WTC11 (cell line): Measurements from ENCODE around the gene MKI67. TPM values are rescaled to one million over a fixed set of nuclear protein-coding genes. Genes with fewer than 3 reads are reported as not detected.

Source experiments
- ATAC-seq: fragments of 200-7000 bp; cut with Tn5 transposase; 2 replicates; pipeline ENCODE4 v1.10.0; 2021; ENCODE audit warnings: mild to moderate bottlenecking, moderate library complexity
- Bru-seq: library from RNA; stranded (reverse); fragments of 400-500 nt; gene quantifications from one replicate; lab custom pipeline; 2021; lab: Mats Ljungman, UMichigan
- CTCF ChIA-PET: fragments of 300-600 bp; sonication (Branson Sonifier 250); formaldehyde crosslinking; loops from one replicate; lab custom pipeline; 2021; ENCODE audit warnings: antibody characterized with exemption; lab: Charles Lee
- POLR2A ChIA-PET: fragments of 350-600 bp; sonication (Branson Sonifier 250); formaldehyde crosslinking; loops from one replicate; lab custom pipeline; 2021; ENCODE audit warnings: antibody characterized with exemption; lab: Charles Lee
- DNase-seq: peaks from one replicate; pipeline ENCODE4 v3.0.0; 2021; ENCODE audit warnings: low spot score
- H3K27ac Mint-ChIP-seq: 2 replicates; pipeline ENCODE4 v1.8.0; 2021; ENCODE audit warnings: mixed read lengths
- H3K27me3 Mint-ChIP-seq: 2 replicates; pipeline ENCODE4 v1.8.0; 2021; ENCODE audit warnings: low read depth, mild to moderate bottlenecking, moderate library complexity, mixed read lengths
- H3K36me3 Mint-ChIP-seq: 2 replicates; pipeline ENCODE4 v1.8.0; 2021; ENCODE audit warnings: mixed read lengths
- H3K4me1 Mint-ChIP-seq: 2 replicates; pipeline ENCODE4 v1.8.0; 2022; ENCODE audit warnings: mixed read lengths
- H3K4me3 Mint-ChIP-seq: 2 replicates; pipeline ENCODE4 v1.8.0; 2021; ENCODE audit warnings: mild to moderate bottlenecking, moderate library complexity, mixed read lengths
- H3K9me3 Mint-ChIP-seq: 2 replicates; pipeline ENCODE4 v1.8.0; 2021; ENCODE audit warnings: mixed read lengths
- ESRRA ChIP-seq: sonication (generic); formaldehyde crosslinking; IDR thresholded peaks from 2 replicates; pipeline ENCODE4 v1.8.1; 2022; ENCODE audit warnings: mild to moderate bottlenecking, missing genetic modification reagents, borderline replicate concordance
- FOXP1 ChIP-seq: sonication (generic); formaldehyde crosslinking; IDR thresholded peaks from 2 replicates; pipeline ENCODE4 v1.8.0; 2022; ENCODE audit warnings: missing genetic modification reagents, mild to moderate bottlenecking, moderate library complexity, borderline replicate concordance
- GABPB1 ChIP-seq: sonication (generic); formaldehyde crosslinking; IDR thresholded peaks from 2 replicates; pipeline ENCODE4 v1.8.1; 2023; ENCODE audit warnings: mild to moderate bottlenecking, missing genetic modification reagents
- GRHL2 ChIP-seq: fragments of 250-450 bp; sonication (Bioruptor Pico); IDR thresholded peaks from 2 replicates; pipeline ENCODE4 v1.8.0; 2022; ENCODE audit warnings: mild to moderate bottlenecking, moderate library complexity; ENCODE audit not compliant: insufficient replicate concordance, severe bottlenecking
- JUN ChIP-seq: sonication (generic); formaldehyde crosslinking; IDR thresholded peaks from 2 replicates; pipeline ENCODE4 v1.8.0; 2023; ENCODE audit warnings: mild to moderate bottlenecking, missing genetic modification reagents
- MYBL2 ChIP-seq: sonication (generic); formaldehyde crosslinking; IDR thresholded peaks from 2 replicates; pipeline ENCODE4 v1.8.1; 2023; ENCODE audit warnings: mild to moderate bottlenecking, moderate library complexity, missing genetic modification reagents
- NFE2L1 ChIP-seq: sonication (generic); formaldehyde crosslinking; IDR thresholded peaks from 2 replicates; pipeline ENCODE4 v1.8.1; 2023; ENCODE audit warnings: missing genetic modification reagents
- NFYB ChIP-seq: sonication (generic); formaldehyde crosslinking; conservative IDR thresholded peaks from 2 replicates; pipeline ENCODE4 v1.8.0; 2022; ENCODE audit warnings: low read depth, missing genetic modification reagents
- PRRX2 ChIP-seq: fragments of 250-450 bp; sonication (Bioruptor Pico); IDR thresholded peaks from 2 replicates; pipeline ENCODE4 v1.8.0; 2021; ENCODE audit warnings: mild to moderate bottlenecking
- RELA ChIP-seq: sonication (generic); formaldehyde crosslinking; IDR thresholded peaks from 2 replicates; pipeline ENCODE4 v1.8.1; 2022; ENCODE audit warnings: missing genetic modification reagents, mild to moderate bottlenecking, borderline replicate concordance
- SP1 ChIP-seq: sonication (generic); formaldehyde crosslinking; conservative IDR thresholded peaks from 2 replicates; pipeline ENCODE4 v1.8.1; 2022; ENCODE audit warnings: missing genetic modification reagents
- ZBTB21 ChIP-seq: sonication (generic); formaldehyde crosslinking; IDR thresholded peaks from 2 replicates; pipeline ENCODE4 v1.8.1; 2023; ENCODE audit warnings: mild to moderate bottlenecking, missing genetic modification reagents, borderline replicate concordance
- ZNF219 ChIP-seq: sonication (generic); formaldehyde crosslinking; IDR thresholded peaks from 2 replicates; pipeline ENCODE4 v1.8.0; 2023; ENCODE audit warnings: missing genetic modification reagents, mild to moderate bottlenecking, borderline replicate concordance
- ZNF317 ChIP-seq: sonication (generic); formaldehyde crosslinking; IDR thresholded peaks from 2 replicates; pipeline ENCODE4 v1.8.1; 2023; ENCODE audit warnings: low read depth, mild to moderate bottlenecking, moderate library complexity, missing genetic modification reagents, borderline replicate concordance
- ZNF416 ChIP-seq: fragments of 250-450 bp; sonication (Bioruptor Pico); IDR thresholded peaks from 2 replicates; pipeline ENCODE4 v1.9.0; 2021; ENCODE audit warnings: mild to moderate bottlenecking, inconsistent platforms
- ZNF671 ChIP-seq: fragments of 250-450 bp; sonication (Bioruptor Pico); IDR thresholded peaks from 2 replicates; pipeline ENCODE4 v1.8.0; 2021; ENCODE audit warnings: mild to moderate bottlenecking
- long read RNA-seq, 3 experiments: library from RNA in 1 of 3; library from capped mRNA in 1 of 3; library from polyadenylated mRNA in 1 of 3; unstranded in 2 of 3; stranded (forward) in 1 of 3; transcript quantifications; one replicate each; pipeline ENCODE4 v2.0.0, GENCODE V29; 2021
- total RNA-seq: library from RNA; stranded (reverse); gene quantifications from 3 replicates; pipeline ENCODE4 v1.2.3, GENCODE V29; 2021
- TF ChIP-seq, protein P1 (sequence below): fragments of 250-450 bp; sonication (Bioruptor Pico); conservative IDR thresholded peaks from 2 replicates; pipeline ENCODE4 v1.9.0; 2021; ENCODE audit warnings: mild to moderate bottlenecking
- TF ChIP-seq, protein P2 (sequence below): sonication (generic); formaldehyde crosslinking; IDR thresholded peaks from 2 replicates; pipeline ENCODE4 v1.8.1; 2022; ENCODE audit warnings: mild to moderate bottlenecking, moderate library complexity, missing genetic modification reagents
- TF ChIP-seq, protein P3 (sequence below): fragments of 250-450 bp; sonication (Bioruptor Pico); IDR thresholded peaks from 2 replicates; pipeline ENCODE4 v1.9.0; 2021; ENCODE audit warnings: mild to moderate bottlenecking
- TF ChIP-seq, protein P4 (sequence below): sonication (generic); formaldehyde crosslinking; IDR thresholded peaks from 2 replicates; pipeline ENCODE4 v1.8.0; 2023; ENCODE audit warnings: mild to moderate bottlenecking, missing genetic modification reagents
- TF ChIP-seq, protein P5 (sequence below): sonication (generic); formaldehyde crosslinking; IDR thresholded peaks from 2 replicates; pipeline ENCODE4 v1.8.0; 2022; ENCODE audit warnings: mild to moderate bottlenecking, missing genetic modification reagents
- TF ChIP-seq, protein P6 (sequence below): sonication (generic); formaldehyde crosslinking; IDR thresholded peaks from 2 replicates; pipeline ENCODE4 v1.8.1; 2023; ENCODE audit warnings: mild to moderate bottlenecking, missing genetic modification reagents

The MKI67 gene, protein sequence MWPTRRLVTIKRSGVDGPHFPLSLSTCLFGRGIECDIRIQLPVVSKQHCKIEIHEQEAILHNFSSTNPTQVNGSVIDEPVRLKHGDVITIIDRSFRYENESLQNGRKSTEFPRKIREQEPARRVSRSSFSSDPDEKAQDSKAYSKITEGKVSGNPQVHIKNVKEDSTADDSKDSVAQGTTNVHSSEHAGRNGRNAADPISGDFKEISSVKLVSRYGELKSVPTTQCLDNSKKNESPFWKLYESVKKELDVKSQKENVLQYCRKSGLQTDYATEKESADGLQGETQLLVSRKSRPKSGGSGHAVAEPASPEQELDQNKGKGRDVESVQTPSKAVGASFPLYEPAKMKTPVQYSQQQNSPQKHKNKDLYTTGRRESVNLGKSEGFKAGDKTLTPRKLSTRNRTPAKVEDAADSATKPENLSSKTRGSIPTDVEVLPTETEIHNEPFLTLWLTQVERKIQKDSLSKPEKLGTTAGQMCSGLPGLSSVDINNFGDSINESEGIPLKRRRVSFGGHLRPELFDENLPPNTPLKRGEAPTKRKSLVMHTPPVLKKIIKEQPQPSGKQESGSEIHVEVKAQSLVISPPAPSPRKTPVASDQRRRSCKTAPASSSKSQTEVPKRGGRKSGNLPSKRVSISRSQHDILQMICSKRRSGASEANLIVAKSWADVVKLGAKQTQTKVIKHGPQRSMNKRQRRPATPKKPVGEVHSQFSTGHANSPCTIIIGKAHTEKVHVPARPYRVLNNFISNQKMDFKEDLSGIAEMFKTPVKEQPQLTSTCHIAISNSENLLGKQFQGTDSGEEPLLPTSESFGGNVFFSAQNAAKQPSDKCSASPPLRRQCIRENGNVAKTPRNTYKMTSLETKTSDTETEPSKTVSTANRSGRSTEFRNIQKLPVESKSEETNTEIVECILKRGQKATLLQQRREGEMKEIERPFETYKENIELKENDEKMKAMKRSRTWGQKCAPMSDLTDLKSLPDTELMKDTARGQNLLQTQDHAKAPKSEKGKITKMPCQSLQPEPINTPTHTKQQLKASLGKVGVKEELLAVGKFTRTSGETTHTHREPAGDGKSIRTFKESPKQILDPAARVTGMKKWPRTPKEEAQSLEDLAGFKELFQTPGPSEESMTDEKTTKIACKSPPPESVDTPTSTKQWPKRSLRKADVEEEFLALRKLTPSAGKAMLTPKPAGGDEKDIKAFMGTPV (N-terminal part only)
- total RNA-seq: 93.6 to 118 TPM (median 96.5 TPM) in 3 replicates
- percentile 96 among the genes with signal in this experiment for Bru-seq, nascent RNA
- long read RNA-seq, experiment 1, full-length matches to known transcripts: 15 of 168 reads
- long read RNA-seq, experiment 1, partial matches to known transcripts: 149 of 168 reads
- long read RNA-seq, experiment 1, other reads (novel, unspliced or antisense): 4 of 168 reads
- long read RNA-seq, experiment 2, full-length matches to known transcripts: 4 of 118 reads
- long read RNA-seq, experiment 2, partial matches to known transcripts: 71 of 118 reads
- long read RNA-seq, experiment 2, other reads (novel, unspliced or antisense): 43 of 118 reads
- long read RNA-seq, experiment 3: 0 reads

DNA sequence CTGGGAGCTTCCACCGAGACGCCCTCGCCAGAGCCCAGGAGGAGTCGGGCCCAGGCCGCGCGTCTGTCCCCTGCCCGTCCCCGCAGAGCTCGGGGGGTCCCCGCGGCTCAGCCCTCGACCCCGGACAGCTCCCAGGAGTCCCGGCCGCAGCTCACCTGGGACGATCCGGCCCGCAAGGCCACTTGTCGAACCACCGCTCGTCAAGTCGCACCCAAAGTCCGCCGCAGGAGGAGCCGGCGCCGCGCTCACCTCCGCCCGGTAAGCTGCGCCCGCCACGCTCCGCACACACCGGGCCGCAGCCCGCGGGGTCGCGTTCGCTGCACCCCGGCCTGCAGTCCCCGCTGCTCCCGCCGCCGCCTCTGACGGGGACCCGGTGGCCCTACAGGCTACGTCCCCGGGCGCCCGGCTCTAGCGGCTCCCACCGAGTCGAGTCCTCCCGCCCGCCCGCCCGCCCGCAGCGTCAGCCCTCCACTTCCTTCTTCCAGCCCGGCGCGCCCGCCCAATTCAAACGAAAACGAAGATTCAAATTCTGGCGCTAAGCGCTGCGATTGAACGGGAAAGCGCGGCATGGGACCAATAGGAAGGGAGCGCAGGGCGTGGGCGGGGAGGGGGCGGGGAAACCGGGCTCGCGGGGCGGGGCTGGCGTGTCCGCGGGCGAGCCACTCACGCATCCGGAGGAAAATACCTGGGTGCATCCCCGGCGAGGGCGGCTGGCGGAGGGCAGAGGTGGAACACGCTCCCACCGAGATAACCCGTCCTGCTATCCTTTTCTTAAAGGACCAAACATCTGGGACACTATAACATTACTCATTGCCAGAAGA is at the start of gene MKI67:
Gene MKI67 (minus strand): TSS at position 480 of the 821 bp plus-strand sequence. CDS start 756 bp downstream, outside the sequence.
- ATAC-seq (peak; percentile 83), DNase-seq (peak; percentile 86)
- H3K27me3 Mint-ChIP-seq: no peaks in the 10 kb centered on the region
- peaks cover 35% of the 10 kb centered on the region for H3K4me1 Mint-ChIP-seq
- peaks cover 16% of the 10 kb centered on the region for H3K36me3 Mint-ChIP-seq
- ChIA-PET CTCF (interaction anchor here (0.6 to 2.9 kb wide), 11 partner anchors 9 to 1016 kb away, joined by 3 to 13 read pairs (median 8); no protein-coding TSS in a partner anchor), POLR2A (interaction anchor here (0.6 to 1.6 kb wide), 3 partner anchors 23 to 1983 kb away, joined by 3 to 4 read pairs (median 3); no protein-coding TSS in a partner anchor)
- H3K9me3 Mint-ChIP-seq: no peaks in the 10 kb centered on the region
- peak within 1 kb of the TSS; percentile 92 for H3K4me3 Mint-ChIP-seq
- H3K27ac Mint-ChIP-seq: peak within 1 kb of the TSS; percentile 68; the same call in 1 of the 2 replicates
- TF ChIP-seq, protein P1, sequence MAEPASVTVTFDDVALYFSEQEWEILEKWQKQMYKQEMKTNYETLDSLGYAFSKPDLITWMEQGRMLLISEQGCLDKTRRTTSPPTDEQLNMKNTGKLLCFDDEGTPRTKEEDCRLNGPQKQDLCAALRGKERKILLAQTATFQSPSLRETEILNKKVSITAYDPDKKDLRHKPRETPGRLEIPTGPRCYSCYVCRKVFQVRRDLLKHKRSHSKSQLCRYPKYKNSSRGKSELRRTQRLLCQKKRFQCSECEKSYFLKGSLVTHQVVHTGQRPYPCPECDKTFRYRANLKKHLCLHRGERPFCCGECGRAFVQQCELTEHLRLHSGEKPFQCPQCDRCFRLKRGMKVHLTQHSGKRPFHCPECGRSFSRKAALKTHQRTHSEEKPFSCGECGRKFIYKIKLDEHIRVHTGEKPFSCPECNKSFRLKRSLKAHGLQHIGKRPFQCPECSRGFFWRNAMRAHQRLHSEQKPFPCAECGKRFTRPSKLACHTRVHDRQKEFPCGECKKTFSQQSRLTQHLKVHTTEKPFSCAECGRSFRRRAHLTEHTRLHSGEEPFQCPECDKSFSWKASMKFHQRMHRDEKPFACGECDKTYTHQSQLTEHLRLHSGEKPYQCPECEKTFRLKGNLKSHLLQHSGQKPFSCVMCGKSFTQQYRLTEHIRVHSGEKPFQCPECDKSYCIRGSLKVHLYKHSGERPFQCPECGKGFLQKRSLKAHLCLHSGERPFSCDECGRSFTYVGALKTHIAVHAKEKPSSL (CRISPR knock-in tag): no peak
- TF ChIP-seq FOXP1 (CRISPR knock-in tag) (peak; percentile 53), ESRRA (CRISPR knock-in tag) (no peak), RELA (0 out of 2 replicates have a peak, but pooled peaks have one; percentile 43), GABPB1 (CRISPR knock-in tag) (peak; percentile 48; the same call in 1 of the 2 replicates), ZNF219 (no peak), NFYB (CRISPR knock-in tag) (peak; percentile 65), ZBTB21 (CRISPR knock-in tag) (peak; percentile 55; the same call in 1 of the 2 replicates), MYBL2 (CRISPR knock-in tag) (peak; percentile 99), ZNF671 (no peak), JUN (CRISPR knock-in tag) (0 out of 2 replicates have a peak, but pooled peaks have one; percentile 49), SP1 (CRISPR knock-in tag) (peak; percentile 65), ZNF317 (CRISPR knock-in tag) (0 out of 2 replicates have a peak, but pooled peaks have one; percentile 14), NFE2L1 (peak; percentile 65; the same call in 1 of the 2 replicates), ZNF416 (CRISPR knock-in tag) (no peak), PRRX2 (CRISPR knock-in tag) (no peak), GRHL2 (CRISPR knock-in tag) (no peak)
- TF ChIP-seq, protein P2, sequence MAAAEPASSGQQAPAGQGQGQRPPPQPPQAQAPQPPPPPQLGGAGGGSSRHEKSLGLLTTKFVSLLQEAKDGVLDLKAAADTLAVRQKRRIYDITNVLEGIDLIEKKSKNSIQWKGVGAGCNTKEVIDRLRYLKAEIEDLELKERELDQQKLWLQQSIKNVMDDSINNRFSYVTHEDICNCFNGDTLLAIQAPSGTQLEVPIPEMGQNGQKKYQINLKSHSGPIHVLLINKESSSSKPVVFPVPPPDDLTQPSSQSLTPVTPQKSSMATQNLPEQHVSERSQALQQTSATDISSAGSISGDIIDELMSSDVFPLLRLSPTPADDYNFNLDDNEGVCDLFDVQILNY (CRISPR knock-in tag): peak; percentile 73
- TF ChIP-seq, protein P3, sequence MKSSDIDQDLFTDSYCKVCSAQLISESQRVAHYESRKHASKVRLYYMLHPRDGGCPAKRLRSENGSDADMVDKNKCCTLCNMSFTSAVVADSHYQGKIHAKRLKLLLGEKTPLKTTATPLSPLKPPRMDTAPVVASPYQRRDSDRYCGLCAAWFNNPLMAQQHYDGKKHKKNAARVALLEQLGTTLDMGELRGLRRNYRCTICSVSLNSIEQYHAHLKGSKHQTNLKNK (CRISPR knock-in tag): no peak
- TF ChIP-seq, protein P4, sequence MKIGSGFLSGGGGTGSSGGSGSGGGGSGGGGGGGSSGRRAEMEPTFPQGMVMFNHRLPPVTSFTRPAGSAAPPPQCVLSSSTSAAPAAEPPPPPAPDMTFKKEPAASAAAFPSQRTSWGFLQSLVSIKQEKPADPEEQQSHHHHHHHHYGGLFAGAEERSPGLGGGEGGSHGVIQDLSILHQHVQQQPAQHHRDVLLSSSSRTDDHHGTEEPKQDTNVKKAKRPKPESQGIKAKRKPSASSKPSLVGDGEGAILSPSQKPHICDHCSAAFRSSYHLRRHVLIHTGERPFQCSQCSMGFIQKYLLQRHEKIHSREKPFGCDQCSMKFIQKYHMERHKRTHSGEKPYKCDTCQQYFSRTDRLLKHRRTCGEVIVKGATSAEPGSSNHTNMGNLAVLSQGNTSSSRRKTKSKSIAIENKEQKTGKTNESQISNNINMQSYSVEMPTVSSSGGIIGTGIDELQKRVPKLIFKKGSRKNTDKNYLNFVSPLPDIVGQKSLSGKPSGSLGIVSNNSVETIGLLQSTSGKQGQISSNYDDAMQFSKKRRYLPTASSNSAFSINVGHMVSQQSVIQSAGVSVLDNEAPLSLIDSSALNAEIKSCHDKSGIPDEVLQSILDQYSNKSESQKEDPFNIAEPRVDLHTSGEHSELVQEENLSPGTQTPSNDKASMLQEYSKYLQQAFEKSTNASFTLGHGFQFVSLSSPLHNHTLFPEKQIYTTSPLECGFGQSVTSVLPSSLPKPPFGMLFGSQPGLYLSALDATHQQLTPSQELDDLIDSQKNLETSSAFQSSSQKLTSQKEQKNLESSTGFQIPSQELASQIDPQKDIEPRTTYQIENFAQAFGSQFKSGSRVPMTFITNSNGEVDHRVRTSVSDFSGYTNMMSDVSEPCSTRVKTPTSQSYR (CRISPR knock-in tag): no peak
- TF ChIP-seq, protein P5, sequence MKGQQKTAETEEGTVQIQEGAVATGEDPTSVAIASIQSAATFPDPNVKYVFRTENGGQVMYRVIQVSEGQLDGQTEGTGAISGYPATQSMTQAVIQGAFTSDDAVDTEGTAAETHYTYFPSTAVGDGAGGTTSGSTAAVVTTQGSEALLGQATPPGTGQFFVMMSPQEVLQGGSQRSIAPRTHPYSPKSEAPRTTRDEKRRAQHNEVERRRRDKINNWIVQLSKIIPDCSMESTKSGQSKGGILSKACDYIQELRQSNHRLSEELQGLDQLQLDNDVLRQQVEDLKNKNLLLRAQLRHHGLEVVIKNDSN (CRISPR knock-in tag): no peak
- TF ChIP-seq, protein P6, sequence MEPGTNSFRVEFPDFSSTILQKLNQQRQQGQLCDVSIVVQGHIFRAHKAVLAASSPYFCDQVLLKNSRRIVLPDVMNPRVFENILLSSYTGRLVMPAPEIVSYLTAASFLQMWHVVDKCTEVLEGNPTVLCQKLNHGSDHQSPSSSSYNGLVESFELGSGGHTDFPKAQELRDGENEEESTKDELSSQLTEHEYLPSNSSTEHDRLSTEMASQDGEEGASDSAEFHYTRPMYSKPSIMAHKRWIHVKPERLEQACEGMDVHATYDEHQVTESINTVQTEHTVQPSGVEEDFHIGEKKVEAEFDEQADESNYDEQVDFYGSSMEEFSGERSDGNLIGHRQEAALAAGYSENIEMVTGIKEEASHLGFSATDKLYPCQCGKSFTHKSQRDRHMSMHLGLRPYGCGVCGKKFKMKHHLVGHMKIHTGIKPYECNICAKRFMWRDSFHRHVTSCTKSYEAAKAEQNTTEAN: no peak
